Naive thymus-derived CD8-positive, alpha-beta T cell (primary cell): ENCODE measurements around the gene EGR2. TPM values are rescaled to one million over a fixed set of nuclear protein-coding genes. Genes with fewer than 3 reads are reported as not detected.

ENCODE experiments used
- polyA plus RNA-seq, 3 donors: library from polyadenylated mRNA; unstranded; fragments of 300-500 nt; fragmentation: Illumina TruSeq; gene quantifications; one replicate each; pipeline ENCODE4 v1.2.3, GENCODE V29; 2021
- total RNA-seq, 8 experiments: library from RNA in 2 of 8; stranded (reverse) in 2 of 8; gene quantifications; one replicate each; pipeline ENCODE4 v1.2.3 and lab custom pipeline; 2021 to 2026

Gene EGR2
- total and polyA plus RNA-seq, 5 experiments from 2014 or later: 0.07 to 1.2 (median 0.28) TPM

Other genes starting within 250 kb of the EGR2 start
- gene ADO, start 11.6 kb downstream of the EGR2 start, total RNA-seq: 10 to 100 TPM; 15.5 to 15.6 TPM
- 1 to 10 TPM; 1.7 to 3.2 (median 3.2) TPM for gene ADO, start 11.6 kb downstream of the EGR2 start, polyA plus RNA-seq